Measurements from ENCODE around the gene SHC3.

Gene SHC3

GRCh38 chr9:89109666-89110065, 69.0 kb downstream of the SHC3 start:
- no peak overlapping the region for H3K4me3 ChIP-seq (ENCODE audit: control insufficient read depth, low read depth, low read length)
- DNase-seq (ENCODE audit: low read depth): no peak
- no peak for TF ChIP-seq CTCF (conservative IDR thresholded peaks at IDR 0.05; ENCODE audit: control insufficient read depth, insufficient read depth, low read depth, low read length)

GRCh38 chr9:89107406-89107805, 71.2 kb downstream of the SHC3 start:
- no peak for TF ChIP-seq CTCF (conservative IDR thresholded peaks at IDR 0.05; ENCODE audit: control insufficient read depth, insufficient read depth, low read depth, low read length)
- no peak for DNase-seq (ENCODE audit: low read depth)
- no peak overlapping the region for H3K4me3 ChIP-seq (ENCODE audit: control insufficient read depth, low read depth, low read length)

- no peak for DNase-seq (ENCODE audit: low read depth)
- no peak overlapping the region for H3K4me3 ChIP-seq (ENCODE audit: control insufficient read depth, low read depth, low read length)
- TF ChIP-seq CTCF (conservative IDR thresholded peaks at IDR 0.05; ENCODE audit: control insufficient read depth, insufficient read depth, low read depth, low read length): no peak
Observed at GRCh38 chr9:89106224-89106851, 72.3 kb downstream of the SHC3 start.

- TF ChIP-seq CTCF (conservative IDR thresholded peaks at IDR 0.05; ENCODE audit: control insufficient read depth, insufficient read depth, low read depth, low read length): no peak
- DNase-seq (ENCODE audit: low read depth): no peak
- H3K4me3 ChIP-seq (ENCODE audit: control insufficient read depth, low read depth, low read length): no peak overlapping the region
Observed at GRCh38 chr9:89104821-89105220, 73.8 kb downstream of the SHC3 start.

- TF ChIP-seq CTCF (conservative IDR thresholded peaks at IDR 0.05; ENCODE audit: control insufficient read depth, insufficient read depth, low read depth, low read length): no peak
- H3K4me3 ChIP-seq (ENCODE audit: control insufficient read depth, low read depth, low read length): no peak overlapping the region
- DNase-seq (ENCODE audit: low read depth): no peak
Observed at GRCh38 chr9:89097219-89097618, 81.4 kb downstream of the SHC3 start.

GRCh38 chr9:89096807-89097206, 81.8 kb downstream of the SHC3 start:
- TF ChIP-seq CTCF (conservative IDR thresholded peaks at IDR 0.05; ENCODE audit: control insufficient read depth, insufficient read depth, low read depth, low read length): no peak

More at GRCh38 chr9:89096807-89097206, 81.8 kb downstream of the SHC3 start:
- H3K4me3 ChIP-seq (ENCODE audit: control insufficient read depth, low read depth, low read length): no peak overlapping the region
- DNase-seq (ENCODE audit: low read depth): no peak

Measured in fibroblast of mammary gland (primary cell).